NCI-H2107 (cell line): Measurements from ENCODE around the gene HAPLN1.

Experiments used
- DNase-seq: peaks from one replicate; lab custom pipeline; 2025; lab: John Stamatoyannopoulos, UW

The HAPLN1 gene

DNA sequence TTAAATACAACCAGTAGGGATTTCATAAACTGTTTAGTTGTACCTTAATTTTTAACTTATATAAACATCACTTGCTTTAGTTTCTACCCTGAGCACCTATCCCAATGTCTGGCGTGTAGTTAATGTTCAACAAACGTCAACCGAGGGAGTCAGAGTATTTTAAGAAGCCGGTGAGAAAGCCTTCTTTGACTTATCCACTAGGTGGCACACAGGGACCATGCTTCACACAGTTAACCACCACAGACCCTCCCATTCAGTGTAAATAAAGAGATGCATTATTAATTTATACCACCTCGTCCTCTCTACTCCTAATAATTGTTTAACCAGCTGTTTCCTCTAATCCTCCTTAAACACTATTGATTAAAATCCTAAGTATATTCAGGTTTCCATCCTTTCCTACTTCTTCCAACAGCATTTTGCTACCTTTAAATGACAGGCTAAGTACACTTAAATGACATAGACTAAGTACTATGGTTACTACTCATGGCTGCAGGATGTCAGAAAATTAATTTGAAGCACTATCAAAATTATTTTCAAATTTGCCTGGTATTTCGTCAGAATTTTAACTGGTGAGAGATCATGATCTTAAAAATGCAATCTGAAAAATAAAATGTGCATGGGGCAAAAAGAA lies 2.3 kb downstream of the HAPLN1 start:
- no peak for DNase-seq

DNA sequence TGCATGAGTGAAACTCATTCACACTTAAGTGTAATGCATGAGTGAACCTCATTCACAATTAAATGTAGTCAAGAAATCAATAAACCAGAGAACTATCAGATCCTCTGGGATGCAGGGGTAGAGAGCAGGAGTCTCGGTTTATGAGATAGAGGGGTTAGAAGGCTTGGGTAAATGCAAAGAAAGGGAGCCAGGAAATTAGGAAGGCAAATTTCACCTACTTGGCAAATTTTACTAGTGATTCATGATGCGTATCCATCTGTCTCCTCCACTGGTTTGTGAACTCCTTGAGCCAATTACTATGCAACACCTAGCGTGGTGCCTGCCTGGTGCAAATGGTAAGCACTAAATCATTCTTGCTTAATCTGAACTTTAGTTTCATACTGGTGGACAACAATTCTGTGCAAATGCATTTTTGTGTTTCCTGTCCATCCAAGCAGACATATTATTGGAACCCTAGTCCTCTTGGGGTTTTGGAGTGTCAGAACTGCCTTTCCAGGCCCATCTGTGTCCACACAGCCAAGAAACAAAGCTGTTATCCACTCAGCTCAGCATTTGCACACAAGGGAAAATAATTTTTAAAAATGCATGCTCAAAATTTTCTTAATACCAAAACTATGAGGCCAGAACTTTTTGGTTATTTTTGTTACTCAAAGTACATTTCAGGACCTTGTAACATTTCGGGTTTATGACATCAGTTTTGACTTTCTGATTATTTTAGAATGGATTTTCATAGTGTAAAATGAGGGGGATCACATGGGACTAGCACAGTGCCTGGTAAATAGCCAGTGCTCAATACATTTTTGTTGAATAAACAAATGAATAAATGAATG lies 5.2 kb downstream of the HAPLN1 start:
- no peak for DNase-seq

DNA sequence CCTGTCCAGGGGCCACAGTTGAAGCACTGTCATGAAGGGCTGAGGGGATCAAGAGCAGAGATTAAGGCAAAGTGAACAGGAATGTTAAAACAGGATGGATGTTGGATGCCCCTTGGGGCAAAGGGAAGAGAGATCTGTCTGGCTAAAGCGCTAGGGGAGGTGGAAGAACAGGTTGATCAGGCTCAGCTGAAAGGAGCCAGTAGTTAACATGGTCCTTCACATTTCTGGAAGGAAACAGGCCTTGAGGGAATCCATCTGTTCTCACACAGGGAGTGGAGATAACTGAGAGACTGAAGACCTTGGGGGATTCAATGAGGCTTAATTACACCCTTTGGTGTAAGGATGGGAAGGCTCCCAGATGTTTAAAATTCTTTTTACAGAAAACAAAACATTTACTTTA lies 5.8 kb downstream of the HAPLN1 start:
- no peak for DNase-seq

DNA sequence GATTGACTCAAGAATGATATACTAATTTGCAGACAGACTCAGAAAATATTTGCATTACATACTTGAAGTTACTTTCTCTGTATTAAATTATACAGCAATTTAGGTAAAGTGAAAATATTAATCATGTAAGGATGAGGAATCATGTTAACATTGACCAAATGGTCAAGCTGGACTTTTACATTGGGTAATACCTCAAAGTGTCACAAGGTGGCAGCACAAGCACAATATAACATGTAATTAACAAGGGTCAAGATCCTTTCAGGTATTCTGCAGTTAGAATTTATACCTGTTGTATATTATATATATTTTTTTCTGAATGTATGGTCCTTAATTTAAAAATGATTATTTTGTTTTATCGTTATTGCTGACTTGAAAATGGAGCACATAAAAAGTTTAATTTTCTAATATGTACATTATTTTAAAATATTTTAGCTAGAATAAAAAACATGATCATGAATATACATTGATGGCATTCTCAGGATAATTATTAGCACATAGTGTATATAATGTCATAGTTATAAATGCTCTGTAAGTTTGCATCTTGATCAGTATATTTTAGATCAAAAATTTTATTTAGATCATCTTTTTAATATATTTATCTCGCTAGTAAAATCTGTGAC lies 8.6 kb downstream of the HAPLN1 start:
- no peak for DNase-seq

DNA sequence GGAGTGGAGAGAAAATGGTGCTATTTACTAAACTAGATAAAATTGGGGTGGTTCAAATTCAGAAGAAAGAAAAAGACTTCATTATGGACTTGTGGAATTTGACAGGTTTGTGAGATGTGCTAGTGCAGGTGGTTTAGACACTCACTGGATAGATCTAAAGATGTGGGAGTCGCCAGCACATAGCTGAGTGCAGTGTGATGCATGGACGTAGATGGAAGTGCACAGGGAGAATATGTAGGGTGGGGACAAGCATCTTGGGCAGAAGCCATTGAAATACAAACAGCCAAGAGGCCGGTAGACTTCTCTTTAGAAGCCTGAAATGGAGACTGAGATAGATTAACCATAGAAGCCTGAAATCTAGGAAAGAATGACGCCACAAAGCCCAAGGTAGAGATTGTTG lies 10.7 kb downstream of the HAPLN1 start:
- DNase-seq: no peak

DNA sequence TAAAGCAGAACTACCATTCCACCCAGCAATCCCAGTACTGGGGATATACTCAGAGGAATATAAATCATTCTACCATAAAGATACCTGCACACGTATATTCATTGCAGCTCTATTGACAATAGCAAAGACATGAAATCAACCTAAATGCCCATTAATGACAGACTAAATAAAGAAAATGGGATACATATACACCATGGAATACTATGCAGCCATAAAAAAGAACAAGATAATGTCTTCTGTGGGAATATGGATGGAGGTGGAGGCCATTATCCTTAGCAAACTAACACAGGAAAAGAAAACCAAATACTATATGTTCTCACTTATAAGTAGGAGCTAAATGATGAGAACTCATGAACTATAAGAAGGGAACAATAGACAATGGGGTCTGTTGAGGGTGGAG lies 12.5 kb downstream of the HAPLN1 start:
- DNase-seq: no peak

DNA sequence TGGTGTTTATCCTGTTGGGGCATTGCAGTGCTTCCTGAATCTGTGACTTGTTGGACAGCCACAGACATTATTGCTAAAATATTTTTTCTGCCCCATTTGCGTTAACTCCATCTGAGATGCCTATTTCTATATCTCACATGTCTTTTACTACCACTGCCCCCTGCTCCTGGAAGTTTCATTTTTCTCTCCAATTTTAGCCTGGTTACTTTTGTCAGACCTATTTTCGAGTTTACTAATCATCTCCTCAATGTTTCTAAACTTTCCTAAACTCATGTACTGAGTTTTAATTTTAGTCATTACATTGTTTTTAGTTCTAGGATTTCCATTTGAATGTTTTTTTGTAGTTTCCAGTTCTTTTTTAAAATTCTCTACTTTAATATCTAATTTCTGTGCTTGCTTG lies 17.6 kb downstream of the HAPLN1 start:
- no peak for DNase-seq

DNA sequence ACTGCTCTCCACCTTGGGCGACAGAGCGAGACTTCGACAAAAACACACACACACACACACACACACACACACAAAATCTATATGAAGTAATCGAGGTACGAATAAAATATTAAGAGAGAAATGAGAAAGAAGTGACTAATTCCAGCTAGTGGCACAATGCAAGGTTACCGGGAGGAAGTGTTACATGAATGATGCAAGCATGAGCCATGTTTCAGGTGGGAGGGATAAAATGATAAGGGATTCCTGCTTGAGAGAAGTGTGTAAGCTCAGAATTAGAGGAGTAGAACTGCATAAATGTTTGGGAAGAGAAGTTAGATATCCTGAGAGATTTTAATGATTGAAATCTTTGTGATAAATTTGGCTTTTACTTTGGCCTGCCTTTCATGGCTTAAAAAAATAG lies 18.8 kb downstream of the HAPLN1 start:
- no peak for DNase-seq

DNA sequence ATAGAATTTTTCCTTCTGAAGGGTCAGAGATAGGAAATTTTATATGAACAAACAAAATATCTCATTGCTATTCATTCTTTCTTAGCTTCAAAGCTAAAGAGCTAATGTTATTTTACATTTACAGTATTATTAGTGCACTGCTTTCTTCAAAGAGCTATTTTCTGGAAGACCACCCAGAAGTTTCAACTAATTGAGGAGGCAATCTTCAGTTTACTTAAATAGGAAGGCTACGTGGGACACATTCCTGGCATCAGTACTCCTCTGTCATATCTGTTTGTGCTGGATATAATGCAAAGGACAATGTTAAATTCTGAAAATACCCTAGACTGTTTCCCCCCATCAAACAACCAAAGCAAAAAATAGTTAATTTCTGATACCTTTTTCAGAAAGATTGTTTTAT lies 30.8 kb downstream of the HAPLN1 start:
- no peak for DNase-seq

DNA sequence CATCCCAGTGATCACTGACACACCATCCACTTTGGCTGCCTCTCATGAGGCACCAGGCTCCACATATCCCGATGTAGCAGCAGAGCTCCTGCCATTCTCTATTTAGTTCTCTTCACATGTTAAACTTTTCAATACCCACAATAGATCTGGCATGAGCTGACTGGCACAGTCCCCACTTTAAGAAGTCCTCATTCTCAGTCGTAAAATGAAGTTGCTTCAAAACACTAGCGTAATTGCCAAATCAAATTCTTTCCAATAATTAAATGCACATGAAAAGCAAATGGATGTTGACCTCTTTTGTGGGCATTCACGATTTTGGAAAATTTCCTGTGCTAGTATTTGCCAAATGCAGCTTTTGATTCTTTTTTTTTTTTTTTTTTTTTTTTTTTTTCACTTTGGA lies 32.4 kb downstream of the HAPLN1 start:
- DNase-seq: no peak

DNA sequence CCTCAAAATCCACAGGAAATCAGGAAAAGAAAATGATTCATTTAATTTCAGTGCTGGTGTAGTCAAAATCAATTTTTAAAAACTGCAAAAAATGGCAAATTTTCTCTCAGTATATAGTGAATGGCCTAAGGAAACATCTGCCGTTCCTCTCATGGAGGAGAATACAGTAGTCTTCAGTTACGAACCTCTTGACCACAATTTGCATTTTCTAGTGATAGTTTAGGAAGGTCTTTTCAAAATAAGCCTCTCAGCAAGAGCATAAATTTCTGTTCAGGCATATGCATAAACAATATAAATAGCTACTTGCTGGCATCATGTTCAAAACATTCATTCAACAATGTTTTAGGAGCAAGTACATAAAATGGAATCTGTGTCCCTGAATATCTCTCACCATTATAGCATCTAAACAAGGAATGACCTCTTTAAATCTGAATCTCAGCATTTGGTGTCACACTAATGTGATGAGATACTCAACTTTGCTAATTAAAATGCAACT lies 33.5 kb downstream of the HAPLN1 start:
- no peak for DNase-seq

DNA sequence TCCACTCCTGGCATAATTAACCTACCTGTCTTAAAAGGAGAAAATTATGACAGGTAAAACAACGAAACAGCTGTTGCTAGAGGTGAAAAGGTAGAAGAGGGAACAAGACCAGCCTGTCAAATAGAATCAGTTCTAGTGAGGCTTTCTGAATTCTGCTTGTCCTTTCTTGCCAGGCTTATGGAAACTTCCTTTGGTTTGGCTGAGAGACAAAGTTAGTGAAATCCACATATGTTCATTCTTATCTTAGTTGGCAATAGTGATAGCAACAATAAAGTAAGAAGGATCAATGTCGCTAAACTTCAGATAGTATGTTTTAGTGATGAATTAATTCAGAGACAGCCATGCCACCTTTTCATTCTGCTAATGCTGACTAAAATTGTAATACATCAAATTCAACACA lies 34.4 kb downstream of the HAPLN1 start:
- no peak for DNase-seq

DNA sequence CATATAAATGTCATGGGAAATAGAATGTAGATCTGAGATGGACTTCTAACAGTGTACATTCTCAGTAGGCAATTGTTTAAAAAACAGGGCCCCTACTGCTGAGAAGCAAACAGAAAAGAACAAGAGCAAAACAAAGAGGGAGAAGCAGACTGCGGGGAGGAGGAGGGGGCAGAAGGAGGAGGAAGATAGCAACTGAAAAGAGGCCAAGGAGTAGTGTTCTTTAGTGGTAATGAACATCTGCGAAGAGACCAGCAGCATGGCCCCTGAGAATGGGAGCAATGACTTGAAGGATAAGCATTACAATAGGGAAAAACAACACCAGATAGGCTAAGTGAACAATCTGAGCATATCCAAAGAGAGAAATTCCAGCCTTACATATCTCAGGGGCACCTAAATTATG lies 36.8 kb downstream of the HAPLN1 start:
- no peak for DNase-seq

DNA sequence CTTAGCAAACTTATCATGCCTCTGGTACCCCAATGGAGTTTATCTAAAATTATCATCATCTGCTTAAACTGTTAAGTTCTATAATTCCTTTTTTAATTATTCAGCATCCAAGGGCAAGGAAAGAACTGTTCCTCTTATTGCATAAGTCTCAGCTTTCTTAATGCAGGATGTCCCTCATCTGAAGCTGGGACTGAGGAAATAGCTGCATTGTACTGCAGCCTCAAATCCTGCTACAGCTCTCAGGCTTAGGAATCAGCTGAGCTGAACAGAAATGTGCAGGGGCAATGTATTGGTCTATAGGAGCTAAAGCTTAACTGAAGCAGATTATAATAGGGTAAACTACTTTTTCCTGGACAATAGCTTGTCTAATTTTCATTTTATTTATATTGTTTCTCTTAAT lies 48.0 kb downstream of the HAPLN1 start:
- no peak for DNase-seq

DNA sequence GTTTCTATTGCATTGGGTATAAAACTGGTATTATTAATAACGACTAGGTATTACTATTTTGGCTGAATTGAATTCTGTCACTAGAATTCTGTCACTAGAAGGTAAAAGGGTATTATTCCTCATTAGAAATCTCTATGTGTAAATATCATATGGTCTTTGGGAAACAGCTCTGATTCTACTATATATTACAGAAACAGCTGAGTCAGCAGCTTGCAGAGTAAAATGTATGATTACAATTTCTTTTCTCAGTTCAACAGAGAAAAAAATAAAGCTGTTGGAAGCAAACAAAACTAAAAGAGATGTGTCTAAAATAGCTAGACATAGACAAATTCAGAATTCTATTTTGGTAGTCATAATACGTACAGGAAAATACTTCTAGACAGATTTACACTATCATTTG lies 48.5 kb downstream of the HAPLN1 start:
- DNase-seq: no peak

DNA sequence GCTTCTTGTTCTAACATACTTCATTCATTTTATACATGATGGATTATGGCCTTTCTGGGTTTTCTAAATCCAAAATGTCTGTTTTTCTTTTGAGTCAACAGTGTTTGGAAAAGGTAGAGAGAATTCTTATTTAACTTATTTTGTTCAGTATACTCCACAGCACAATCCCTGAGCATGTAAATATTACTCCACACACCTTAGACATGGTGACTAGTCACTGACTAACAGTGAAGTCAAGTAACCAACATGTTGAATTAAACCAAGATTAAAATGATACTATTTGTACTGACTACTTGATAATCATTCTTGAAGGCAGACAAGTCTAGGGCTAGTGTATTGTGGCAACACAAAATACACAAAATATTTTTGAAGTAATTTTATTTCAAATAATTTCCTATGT lies 55.0 kb downstream of the HAPLN1 start:
- no peak for DNase-seq

DNA sequence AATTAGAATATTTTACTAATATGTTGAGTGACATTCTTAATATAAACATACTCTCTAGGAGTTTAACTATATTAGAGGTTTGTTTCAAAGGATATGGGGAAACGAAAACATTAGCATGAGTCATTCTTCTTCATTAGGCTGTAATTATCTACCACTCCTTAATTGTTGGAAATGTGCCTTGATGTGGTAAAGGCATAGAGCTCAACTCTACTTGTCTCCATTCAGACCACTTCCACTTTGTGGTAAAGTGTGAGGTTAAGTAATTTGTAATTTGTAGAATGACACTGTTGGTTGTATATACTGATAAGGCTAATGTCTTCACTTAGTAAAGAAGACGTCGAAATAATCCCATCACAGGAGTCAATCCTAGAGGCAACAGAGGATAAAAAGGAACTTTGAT lies 58.1 kb downstream of the HAPLN1 start:
- no peak for DNase-seq

DNA sequence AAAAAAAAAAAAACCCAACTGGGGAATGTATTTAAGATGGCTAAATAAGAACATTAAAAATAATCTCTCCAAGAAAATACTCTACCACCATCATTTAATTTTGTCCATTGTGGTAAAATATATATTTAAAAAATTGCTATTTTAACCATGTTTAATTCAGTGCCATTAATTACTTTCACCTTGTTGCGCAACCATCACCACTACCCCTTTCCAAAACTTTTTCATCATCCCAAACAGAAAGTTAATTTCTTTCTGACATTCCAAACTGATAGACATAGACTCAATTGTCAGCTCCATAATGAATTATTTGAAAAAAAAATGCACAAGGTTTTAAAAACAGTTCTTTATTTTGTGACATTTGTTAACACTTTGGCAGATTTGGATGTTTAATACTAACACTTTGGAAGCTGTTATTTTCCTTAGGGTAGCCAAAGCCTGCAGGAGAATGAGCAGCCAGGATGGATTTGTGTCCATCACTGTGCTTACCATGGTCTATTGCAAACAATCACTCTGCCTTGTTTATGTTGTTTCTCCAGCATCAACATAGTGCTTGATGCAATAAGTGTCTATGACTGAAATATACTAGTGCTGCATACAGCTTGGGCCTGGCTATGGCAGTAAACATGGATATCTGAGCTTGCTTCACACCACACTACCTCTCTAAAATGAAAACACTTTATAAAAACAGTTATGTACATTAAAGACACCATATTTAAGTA lies 62.7 kb downstream of the HAPLN1 start:
- no peak for DNase-seq

DNA sequence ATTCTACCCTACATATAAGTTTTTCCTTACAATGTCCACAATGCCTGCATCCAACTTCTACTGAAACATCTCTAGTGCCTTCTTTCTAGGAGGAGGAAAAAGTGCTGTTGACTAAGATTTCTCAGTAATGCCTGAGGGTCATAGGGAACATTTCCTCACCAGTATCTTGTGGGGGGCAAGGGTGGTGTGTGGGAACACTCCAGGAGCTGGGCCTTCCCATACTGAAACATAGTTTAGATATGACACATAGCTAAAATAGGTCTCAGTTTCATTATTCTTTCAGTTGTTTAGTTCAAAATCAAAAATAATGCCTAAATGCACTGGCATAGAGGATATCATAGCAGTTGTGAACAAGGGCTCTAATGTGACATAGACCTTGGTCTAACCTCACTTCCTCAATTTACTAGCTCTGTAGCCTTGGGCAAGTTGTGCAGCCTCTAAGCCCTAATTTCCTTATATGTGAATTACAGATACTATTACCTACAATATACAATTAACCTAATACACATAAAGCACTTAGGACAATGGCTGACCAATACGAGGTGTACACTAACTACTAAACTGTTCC lies 66.1 kb downstream of the HAPLN1 start:
- no peak for DNase-seq

DNA sequence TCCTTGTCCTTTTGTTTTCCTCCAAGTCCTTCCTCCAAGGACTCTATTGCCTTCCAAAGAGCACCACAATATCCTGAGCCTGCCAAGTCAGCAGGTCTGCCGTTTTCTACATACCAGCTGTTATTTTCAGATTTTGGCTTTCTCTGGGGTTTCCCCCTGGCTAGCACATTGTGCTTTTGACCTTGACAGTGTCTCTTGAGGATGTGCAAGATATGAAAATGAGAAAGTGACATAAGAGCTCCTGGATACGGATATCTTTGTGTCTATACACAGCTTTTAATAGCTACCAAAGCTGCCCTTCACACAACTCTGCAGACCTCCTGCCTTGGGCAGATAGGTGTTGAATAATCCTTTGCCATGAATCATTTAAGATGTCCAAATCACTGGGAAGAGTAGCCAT lies 67.0 kb downstream of the HAPLN1 start:
- no peak for DNase-seq

DNA sequence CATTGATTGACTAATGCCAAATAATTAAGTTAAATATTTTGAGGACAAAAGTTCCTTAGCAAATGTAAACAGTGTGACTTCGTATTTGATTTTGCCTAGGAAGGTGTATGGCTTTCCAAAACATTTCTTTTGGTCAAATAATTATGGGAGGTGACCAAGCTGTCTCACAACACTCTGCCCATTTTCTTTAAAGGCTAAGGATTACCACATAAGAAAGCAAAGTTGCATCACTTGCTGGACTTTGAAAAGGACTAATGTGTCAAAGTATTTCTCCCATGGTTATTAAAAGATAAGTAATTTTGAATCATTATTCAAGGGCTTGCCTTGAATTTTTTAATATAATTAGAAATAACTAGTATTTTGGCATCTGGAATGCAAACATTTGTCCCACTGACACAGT lies 74.7 kb downstream of the HAPLN1 start:
- DNase-seq: no peak

DNA sequence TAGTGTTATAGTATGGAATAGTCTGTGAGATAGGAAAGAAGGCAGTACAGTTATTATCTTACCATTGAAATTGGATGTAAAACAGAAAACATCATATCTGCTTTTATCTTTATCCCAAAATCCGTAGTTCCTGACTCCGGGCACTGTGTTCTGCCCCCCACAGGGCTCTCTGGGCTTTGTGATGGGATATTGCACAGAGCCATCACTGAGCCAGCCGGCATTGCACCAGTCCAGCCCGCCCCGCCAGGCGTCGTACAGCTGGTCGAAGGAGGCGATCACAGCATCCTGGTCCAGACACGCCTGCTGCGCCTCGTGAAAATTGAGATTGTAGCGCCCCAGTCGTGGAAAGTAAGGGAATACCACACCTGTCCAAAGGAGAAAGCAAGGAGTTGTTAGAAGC lies 76.4 kb downstream of the HAPLN1 start:
- no peak for DNase-seq
